Naive B cell (primary cell): ENCODE measurements around the gene ATP1A4. TPM values are rescaled to one million over a fixed set of nuclear protein-coding genes. Genes with fewer than 3 reads are reported as not detected.
A peak's percentile ranks its signal among the peaks of the same experiment; 100 is the strongest.
"Not testable (repeated sequence)": the region's sequence is repeated elsewhere in the genome, so short reads cannot be mapped to it uniquely, and the experiment has no call there.

ENCODE experiments used
- ATAC-seq, 2 donors: fragments of 150-1000 bp; cut with Tn5 transposase; 2 replicates each; pipeline ENCODE4 v1.10.0; 2021; ENCODE audit warnings: low read depth in 2 of 2, mild to moderate bottlenecking in 2 of 2, moderate library complexity in 2 of 2
- DNase-seq: peaks from one replicate; pipeline ENCODE4 v3.0.0; 2022
- H3K27ac Mint-ChIP-seq, 6 donors: one replicate each; pipeline ENCODE4 v1.8.0; 2020 to 2022; ENCODE audit warnings: mild to moderate bottlenecking in 6 of 6, mixed read lengths in 6 of 6, moderate library complexity in 5 of 6, inconsistent platforms in 2 of 6
- H3K27me3 Mint-ChIP-seq, 3 donors: one replicate each; pipeline ENCODE4 v1.8.0; 2021 to 2022; ENCODE audit warnings: mixed read lengths in 3 of 3, mild to moderate bottlenecking in 1 of 3
- H3K36me3 Mint-ChIP-seq, 2 donors: one replicate each; pipeline ENCODE4 v1.8.0; 2020 to 2022; ENCODE audit warnings: mixed read lengths in 2 of 2, inconsistent platforms in 1 of 2, mild to moderate bottlenecking in 1 of 2
- H3K4me1 Mint-ChIP-seq, 3 donors: one replicate each; pipeline ENCODE4 v1.8.0; 2020 to 2022; ENCODE audit warnings: mixed read lengths in 3 of 3, inconsistent platforms in 1 of 3, mild to moderate bottlenecking in 1 of 3, moderate library complexity in 1 of 3
- H3K4me3 Mint-ChIP-seq, 8 donors: one replicate each; pipeline ENCODE4 v1.8.0; 2020 to 2022; ENCODE audit warnings: mild to moderate bottlenecking in 8 of 8, mixed read lengths in 8 of 8, moderate library complexity in 8 of 8, inconsistent platforms in 2 of 8
- H3K9me3 Mint-ChIP-seq, 7 donors: one replicate each; pipeline ENCODE4 v1.8.0; 2020 to 2022; ENCODE audit warnings: mixed read lengths in 7 of 7, mild to moderate bottlenecking in 5 of 7, inconsistent platforms in 2 of 7, moderate library complexity in 1 of 7
- polyA plus RNA-seq, 6 donors: library from polyadenylated mRNA; unstranded; fragments of 300-500 nt; fragmentation: Illumina TruSeq; gene quantifications; one replicate each; pipeline ENCODE4 v1.2.3, GENCODE V29; 2021; ENCODE audit warnings: low read depth in 6 of 6

Gene ATP1A4
- polyA plus RNA-seq = not detected

GRCh38 chr1:160151303-160151702 is at the start of gene ATP1A4:
Gene ATP1A4 (plus strand): TSS chr1:160151603. CDS start chr1:160152041, 438 bp downstream.
- H3K4me3 Mint-ChIP-seq = no peak within 1 kb of the TSS
- DNase-seq (no peak), ATAC-seq (no peak)
- no peaks in the 10 kb centered on the region for H3K36me3 Mint-ChIP-seq
- peak within 1 kb of the TSS in 3 of 6 donors; percentile 26 to 51 (median 51) for H3K27ac Mint-ChIP-seq
- peaks cover 0 to 1% (median 0%) of the 10 kb centered on the region in 7 donors for H3K9me3 Mint-ChIP-seq
- H3K4me1 Mint-ChIP-seq = peaks cover 0 to 4% (median 3%) of the 10 kb centered on the region in 3 donors
- peaks cover 0 to 14% (median 10%) of the 10 kb centered on the region in 3 donors for H3K27me3 Mint-ChIP-seq

DNA sequence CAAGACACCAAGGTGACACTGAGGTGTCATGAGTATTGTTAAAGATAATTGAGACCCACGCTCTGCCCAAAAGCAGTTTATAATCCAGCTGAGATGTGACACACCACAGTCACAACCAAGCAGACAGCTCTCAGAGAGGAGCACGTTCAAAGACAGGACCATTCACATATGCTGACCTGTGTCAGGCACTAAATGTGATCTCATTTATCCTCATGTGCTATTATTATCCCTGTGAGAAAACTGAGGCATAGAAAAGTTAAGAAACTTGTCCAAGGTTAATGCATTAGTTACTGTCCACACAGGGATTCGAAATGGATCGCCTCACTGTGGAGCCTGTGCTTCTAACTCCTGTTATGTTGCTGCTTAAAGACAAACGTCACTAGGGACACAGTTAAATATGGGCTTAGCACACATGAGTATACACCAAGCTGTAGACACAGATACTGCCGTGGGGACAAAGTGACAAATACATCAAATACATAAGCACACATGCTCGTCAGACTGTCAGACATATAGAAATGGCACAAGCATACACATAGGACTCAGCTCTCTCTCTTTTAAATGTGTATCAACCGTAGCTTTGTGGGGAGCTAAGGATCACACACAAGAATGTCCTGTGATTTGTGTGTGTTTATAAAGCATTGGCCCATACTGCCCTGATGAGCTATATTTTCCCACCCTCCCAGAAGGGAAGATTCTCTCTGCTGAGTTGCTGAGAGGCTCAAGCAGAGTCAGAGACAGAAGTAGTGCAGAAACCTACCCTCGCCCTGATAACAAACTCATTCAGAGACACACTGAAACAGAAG is 49.5 kb upstream of the ATP1A4 start:
- H3K27me3 Mint-ChIP-seq = peaks cover 0 to 8% (median 5%) of the 10 kb centered on the region in 3 donors
- DNase-seq (no peak), ATAC-seq (no peak)
- no peaks in the 10 kb centered on the region for H3K36me3 Mint-ChIP-seq
- peak overlapping the region in 3 of 8 donors; percentile 6 to 55 (median 51) for H3K4me3 Mint-ChIP-seq
- no peaks in the 10 kb centered on the region for H3K9me3 Mint-ChIP-seq
- H3K4me1 Mint-ChIP-seq = peaks cover 27 to 37% (median 34%) of the 10 kb centered on the region in 3 donors
- H3K27ac Mint-ChIP-seq = peak overlapping the region in 1 of 6 donors; percentile 75

- Mint-ChIP-seq H3K4me3 (no peak overlapping the region), H3K36me3 (no peaks in the 10 kb centered on the region), H3K9me3 (peaks cover 0 to 1% (median 0%) of the 10 kb centered on the region in 7 donors)
Observed at GRCh38 chr1:160103658-160104408, 47.6 kb upstream of the ATP1A4 start.

DNA sequence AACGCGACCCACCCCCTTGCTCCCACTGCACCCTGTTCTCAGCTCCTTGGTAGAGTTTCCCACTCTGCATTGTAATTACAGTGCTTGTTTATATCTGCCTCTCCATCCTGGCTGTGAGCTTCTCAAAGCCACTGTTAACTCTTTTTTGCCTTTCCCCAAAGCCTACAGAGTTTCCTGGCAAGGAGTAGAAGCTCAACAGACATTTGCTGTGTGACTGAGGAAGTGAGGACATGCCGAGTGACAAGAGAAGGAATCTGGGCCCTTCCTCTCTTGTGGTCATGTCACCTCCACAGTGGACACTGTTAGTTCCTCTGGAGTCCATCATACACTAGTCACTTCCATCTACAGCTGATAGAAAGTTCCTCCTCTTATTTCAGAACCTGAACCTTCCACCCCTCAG is 46.9 kb upstream of the ATP1A4 start:
- DNase-seq (no peak), ATAC-seq (no peak)
- Mint-ChIP-seq H3K4me3 (no peak overlapping the region), H3K27me3 (peaks cover 5 to 23% (median 22%) of the 10 kb centered on the region in 3 donors), H3K4me1 (peaks cover 16 to 20% (median 19%) of the 10 kb centered on the region in 3 donors), H3K9me3 (peaks cover 0 to 1% (median 0%) of the 10 kb centered on the region in 7 donors), H3K36me3 (no peaks in the 10 kb centered on the region), H3K27ac (peak overlapping the region in 1 of 6 donors; percentile 52)

More at GRCh38 chr1:160103658-160104408, 47.6 kb upstream of the ATP1A4 start:
- peaks cover 3 to 17% (median 15%) of the 10 kb centered on the region in 3 donors for H3K27me3 Mint-ChIP-seq
- ATAC-seq (no peak), DNase-seq (no peak)
- H3K4me1 Mint-ChIP-seq = peaks cover 19 to 26% (median 22%) of the 10 kb centered on the region in 3 donors
- peak overlapping the region in 1 of 6 donors; percentile 42 for H3K27ac Mint-ChIP-seq

- peaks cover 0 to 1% (median 0%) of the 10 kb centered on the region in 7 donors for H3K9me3 Mint-ChIP-seq
- ATAC-seq (no peak), DNase-seq (no peak)
- peaks cover 5 to 25% (median 23%) of the 10 kb centered on the region in 3 donors for H3K27me3 Mint-ChIP-seq
- peaks cover 12 to 16% (median 14%) of the 10 kb centered on the region in 3 donors for H3K4me1 Mint-ChIP-seq
- no peak overlapping the region for H3K27ac Mint-ChIP-seq
- no peaks in the 10 kb centered on the region for H3K36me3 Mint-ChIP-seq
- no peak overlapping the region for H3K4me3 Mint-ChIP-seq
Observed at GRCh38 chr1:160105155-160105554, 46.2 kb upstream of the ATP1A4 start.

DNA sequence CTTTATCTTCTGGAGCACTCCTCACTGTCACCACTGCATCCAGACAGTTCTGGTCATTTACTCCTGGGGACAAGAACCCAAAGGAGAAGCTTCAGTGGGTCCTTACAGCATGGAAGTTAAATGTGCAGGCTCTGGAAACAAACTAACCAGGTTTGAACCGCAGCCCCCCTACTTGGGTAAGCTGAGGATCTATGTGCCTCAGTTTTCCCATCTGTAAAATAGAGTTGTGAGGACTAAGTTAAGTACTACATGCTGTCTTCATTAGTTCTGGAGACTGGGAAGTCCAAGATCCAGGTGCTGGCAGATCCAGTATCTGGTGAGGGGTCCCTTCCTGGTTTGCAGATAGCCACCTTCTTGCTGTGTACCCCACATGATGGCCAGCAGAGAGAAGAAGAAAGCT is 43.9 kb upstream of the ATP1A4 start:
- peaks cover 0 to 1% (median 0%) of the 10 kb centered on the region in 7 donors for H3K9me3 Mint-ChIP-seq

DNA sequence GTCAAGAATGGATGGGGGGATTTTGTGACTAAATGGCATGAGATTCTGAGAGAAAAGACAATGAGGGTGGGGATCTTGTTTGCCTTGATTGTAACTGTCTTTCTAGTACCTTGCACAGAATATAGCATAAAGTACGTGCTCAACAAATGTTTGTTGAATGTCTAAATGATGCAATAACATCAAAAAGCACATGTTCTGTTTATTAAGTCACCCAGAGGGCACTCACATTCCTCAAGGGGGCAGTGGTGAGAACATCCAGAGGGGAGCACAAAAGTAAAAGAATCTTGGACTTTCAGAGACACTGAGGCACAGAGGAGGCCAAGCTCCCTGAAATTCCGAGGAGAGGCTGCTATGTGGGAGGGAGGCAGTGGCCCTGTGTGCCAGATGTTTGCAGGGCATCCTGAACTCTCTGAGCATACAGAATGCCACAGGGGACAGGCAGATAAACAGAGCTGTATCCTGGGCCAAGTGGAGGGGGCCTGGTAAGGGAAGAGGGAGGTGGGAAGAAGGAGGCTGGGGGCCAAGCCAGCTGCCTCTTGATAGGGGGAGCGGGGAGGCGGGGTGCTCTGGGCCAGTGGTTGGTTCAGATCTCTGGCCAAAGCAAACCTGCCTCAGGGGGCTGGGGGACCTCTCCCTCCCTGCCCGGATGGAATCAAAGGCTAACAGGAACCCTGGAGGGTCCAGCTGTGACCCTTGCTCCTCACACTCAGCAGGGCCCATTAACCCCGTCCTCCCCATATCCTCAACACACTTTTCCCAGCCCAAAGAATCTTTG is 42.3 kb upstream of the ATP1A4 start:
- ATAC-seq (peak; percentile 43 to 54), DNase-seq (no peak)
- no peaks in the 10 kb centered on the region for H3K36me3 Mint-ChIP-seq
- no peak overlapping the region for H3K4me3 Mint-ChIP-seq
- H3K27me3 Mint-ChIP-seq = peaks cover 15 to 41% (median 35%) of the 10 kb centered on the region in 3 donors
- H3K4me1 Mint-ChIP-seq = peaks cover 0 to 4% (median 0%) of the 10 kb centered on the region in 3 donors
- H3K9me3 Mint-ChIP-seq = peaks cover 0 to 1% (median 0%) of the 10 kb centered on the region in 7 donors
- peak overlapping the region in 1 of 6 donors; percentile 64 for H3K27ac Mint-ChIP-seq

More for the DNA sequence above, 43.9 kb upstream of the ATP1A4 start:
- Mint-ChIP-seq H3K36me3 (no peaks in the 10 kb centered on the region), H3K27me3 (peaks cover 8 to 32% (median 30%) of the 10 kb centered on the region in 3 donors), H3K4me3 (no peak overlapping the region), H3K4me1 (peaks cover 0 to 4% (median 0%) of the 10 kb centered on the region in 3 donors), H3K27ac (peak overlapping the region in 2 of 6 donors; percentile 15 to 56)
- ATAC-seq = no peak
- DNase-seq = no peak

GRCh38 chr1:160109686-160110085 is 41.7 kb upstream of the ATP1A4 start:
- H3K36me3 Mint-ChIP-seq = no peaks in the 10 kb centered on the region
- peaks cover 15 to 45% (median 35%) of the 10 kb centered on the region in 3 donors for H3K27me3 Mint-ChIP-seq
- no peak for DNase-seq
- no peak overlapping the region for H3K27ac Mint-ChIP-seq
- H3K4me1 Mint-ChIP-seq = peaks cover 0 to 4% (median 0%) of the 10 kb centered on the region in 3 donors
- no peak overlapping the region for H3K4me3 Mint-ChIP-seq
- peaks cover 0 to 1% (median 0%) of the 10 kb centered on the region in 7 donors for H3K9me3 Mint-ChIP-seq
- ATAC-seq = no peak

- not testable (repeated sequence) for H3K9me3 Mint-ChIP-seq, H3K36me3 Mint-ChIP-seq, H3K4me3 Mint-ChIP-seq, ATAC-seq, DNase-seq, H3K27ac Mint-ChIP-seq, H3K4me1 Mint-ChIP-seq
- peaks cover 15 to 60% (median 49%) of the 10 kb centered on the region in 3 donors for H3K27me3 Mint-ChIP-seq
Observed at GRCh38 chr1:160111462-160111861, 39.9 kb upstream of the ATP1A4 start.

GRCh38 chr1:160112357-160112756 is 39.0 kb upstream of the ATP1A4 start:
- no peak overlapping the region for H3K4me3 Mint-ChIP-seq
- no peak for ATAC-seq
- H3K27me3 Mint-ChIP-seq = peaks cover 21 to 57% (median 47%) of the 10 kb centered on the region in 3 donors
- no peak overlapping the region for H3K27ac Mint-ChIP-seq
- no peak for DNase-seq
- H3K4me1 Mint-ChIP-seq = peaks cover 0 to 4% (median 0%) of the 10 kb centered on the region in 3 donors
- H3K36me3 Mint-ChIP-seq = no peaks in the 10 kb centered on the region
- peaks cover 0 to 1% (median 0%) of the 10 kb centered on the region in 7 donors for H3K9me3 Mint-ChIP-seq

DNA sequence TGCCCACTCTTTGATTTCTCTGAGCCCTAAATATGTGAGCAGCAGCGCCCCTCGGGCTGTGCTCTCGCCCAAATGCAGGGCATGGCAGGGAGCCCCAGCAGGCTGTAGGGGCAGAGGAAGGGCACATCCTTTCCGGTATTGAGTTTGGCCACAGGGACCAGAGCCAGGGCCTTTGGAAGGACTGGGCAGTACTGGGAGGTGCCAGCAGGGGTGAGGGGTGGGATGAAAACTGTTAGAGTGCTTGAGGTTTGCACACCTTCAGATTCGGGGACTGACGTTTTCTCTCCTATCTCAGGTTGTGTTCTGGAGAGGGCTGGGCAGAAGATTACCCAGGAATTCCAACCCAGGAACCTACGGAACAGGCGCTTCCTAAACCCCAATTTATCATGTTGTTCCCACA is 38.0 kb upstream of the ATP1A4 start:
- H3K27me3 Mint-ChIP-seq = peaks cover 21 to 61% (median 51%) of the 10 kb centered on the region in 3 donors
- no peak overlapping the region for H3K27ac Mint-ChIP-seq
- peaks cover 0 to 4% (median 0%) of the 10 kb centered on the region in 3 donors for H3K4me1 Mint-ChIP-seq
- no peak overlapping the region for H3K4me3 Mint-ChIP-seq
- no peak for DNase-seq
- peaks cover 0 to 1% (median 0%) of the 10 kb centered on the region in 7 donors for H3K9me3 Mint-ChIP-seq
- ATAC-seq = no peak
- no peaks in the 10 kb centered on the region for H3K36me3 Mint-ChIP-seq

DNA sequence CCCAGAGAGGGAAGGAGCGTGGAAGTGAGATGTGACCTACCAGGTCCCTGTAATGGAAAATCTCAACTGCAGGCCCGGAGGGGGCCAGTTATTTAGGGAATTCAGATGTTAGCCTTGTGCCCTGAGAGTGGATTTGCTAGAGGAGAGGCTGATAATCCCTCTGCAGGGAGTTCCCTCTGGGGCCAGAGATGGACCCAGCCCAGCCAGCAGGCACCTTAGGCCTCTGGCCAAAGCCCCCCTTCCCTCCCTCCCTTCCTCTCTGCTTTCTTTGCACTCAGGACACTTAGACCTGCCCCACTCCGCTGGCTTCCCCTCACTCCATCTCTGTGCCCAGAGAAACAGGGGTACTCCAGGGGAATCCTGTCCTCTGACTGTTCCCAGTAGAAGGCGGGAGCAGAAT is 37.3 kb upstream of the ATP1A4 start:
- H3K4me1 Mint-ChIP-seq = peaks cover 0 to under 1% (median 0%) of the 10 kb centered on the region in 3 donors
- H3K27me3 Mint-ChIP-seq = peaks cover 16 to 58% (median 49%) of the 10 kb centered on the region in 3 donors
- H3K4me3 Mint-ChIP-seq = no peak overlapping the region
- ATAC-seq = no peak
- peak overlapping the region in 1 of 6 donors; percentile 12 for H3K27ac Mint-ChIP-seq
- H3K36me3 Mint-ChIP-seq = no peaks in the 10 kb centered on the region
- no peak for DNase-seq
- no peaks in the 10 kb centered on the region for H3K9me3 Mint-ChIP-seq
